Measurements from ENCODE around the gene BCL2L12. TPM values are rescaled to one million over a fixed set of nuclear protein-coding genes. Genes with fewer than 3 reads are reported as not detected.

BCL2L12 gene
- total and polyA plus RNA-seq, 2 donors (not counting 1 experiment from before 2014, with no cell fraction given): 19.9 to 22.1 TPM

DNA sequence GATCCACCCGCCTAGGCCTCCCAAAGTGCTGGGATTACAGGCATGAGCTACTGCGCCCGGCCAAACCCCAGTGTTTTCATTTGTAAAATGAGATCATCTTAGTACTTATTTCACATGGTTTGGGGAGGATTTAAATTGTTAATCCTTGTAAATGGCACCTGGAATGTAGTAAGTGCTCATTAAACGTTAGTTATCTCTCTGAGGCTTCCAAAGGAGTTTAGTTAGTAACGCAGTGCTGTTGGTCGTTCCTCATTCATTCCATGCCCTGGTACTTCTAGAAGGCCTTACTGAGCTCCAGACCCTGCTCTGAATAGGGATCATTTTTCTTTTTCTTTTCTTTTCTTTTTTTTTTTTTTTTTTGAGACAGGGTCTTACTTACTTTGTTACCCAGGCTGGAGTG is 30.4 kb downstream of the BCL2L12 start:
- Mint-ChIP-seq H3K9me3 (ENCODE audit: insufficient read depth) (no peaks in the 10 kb centered on the region), H3K4me3 (no peak overlapping the region), H3K27ac (no peak overlapping the region), H3K27me3 (peaks cover 21% of the 10 kb centered on the region), H3K4me1 (peaks cover 6% of the 10 kb centered on the region)
- POLR2A ChIA-PET: no interaction called here
- Histone ChIP-seq H3K9me3 (ENCODE audit: control extremely low read depth in 1 of 3, control insufficient read depth in 2 of 3, insufficient read depth in 1 of 3, low read length in 2 of 3) (no peaks in the 10 kb centered on the region), H3K4me1 (ENCODE audit: control insufficient read depth in 2 of 2, insufficient read depth in 2 of 2, low read length in 2 of 2) (peaks cover 7 to 8% of the 10 kb centered on the region in 2 donors), H2AFZ (ENCODE audit: insufficient read depth, low read depth, low read length, poor library complexity, severe bottlenecking) (no peak overlapping the region), H3K9ac (ENCODE audit: low read length) (no peak overlapping the region), H4K20me1 (ENCODE audit: control insufficient read depth, insufficient read depth, low read length, poor library complexity, severe bottlenecking) (no peaks in the 10 kb centered on the region), H3K27me3 (replicated peaks in 1 of 4; ENCODE audit: control extremely low read depth in 1 of 4, control insufficient read depth in 3 of 4, insufficient read depth in 4 of 4, low read length in 3 of 4) (peaks cover 0 to 17% (median 5%) of the 10 kb centered on the region in 4 experiments), H3K4me2 (replicated peaks; ENCODE audit: low read depth, low read length, poor library complexity, severe bottlenecking) (no peak overlapping the region), H3K36me3 (replicated peaks in 1 of 2; ENCODE audit: control extremely low read depth in 1 of 2, control insufficient read depth in 1 of 2, extremely low read depth in 1 of 2, insufficient read depth in 2 of 2, low read length in 1 of 2) (no peaks in the 10 kb centered on the region), H3K79me2 (ENCODE audit: control insufficient read depth, insufficient read depth, low read length) (no peaks in the 10 kb centered on the region), H3K27ac (ENCODE audit: low read length in 2 of 2) (no peak overlapping the region), H3K4me3 (ENCODE audit: control extremely low read depth in 1 of 5, extremely low read depth in 1 of 5, insufficient read depth in 1 of 5, low read depth in 2 of 5, low read length in 4 of 5) (no peak overlapping the region)
- DNase-seq (no peak), ATAC-seq (ENCODE audit: low read depth) (no peak)
- TF ChIP-seq, protein P1, sequence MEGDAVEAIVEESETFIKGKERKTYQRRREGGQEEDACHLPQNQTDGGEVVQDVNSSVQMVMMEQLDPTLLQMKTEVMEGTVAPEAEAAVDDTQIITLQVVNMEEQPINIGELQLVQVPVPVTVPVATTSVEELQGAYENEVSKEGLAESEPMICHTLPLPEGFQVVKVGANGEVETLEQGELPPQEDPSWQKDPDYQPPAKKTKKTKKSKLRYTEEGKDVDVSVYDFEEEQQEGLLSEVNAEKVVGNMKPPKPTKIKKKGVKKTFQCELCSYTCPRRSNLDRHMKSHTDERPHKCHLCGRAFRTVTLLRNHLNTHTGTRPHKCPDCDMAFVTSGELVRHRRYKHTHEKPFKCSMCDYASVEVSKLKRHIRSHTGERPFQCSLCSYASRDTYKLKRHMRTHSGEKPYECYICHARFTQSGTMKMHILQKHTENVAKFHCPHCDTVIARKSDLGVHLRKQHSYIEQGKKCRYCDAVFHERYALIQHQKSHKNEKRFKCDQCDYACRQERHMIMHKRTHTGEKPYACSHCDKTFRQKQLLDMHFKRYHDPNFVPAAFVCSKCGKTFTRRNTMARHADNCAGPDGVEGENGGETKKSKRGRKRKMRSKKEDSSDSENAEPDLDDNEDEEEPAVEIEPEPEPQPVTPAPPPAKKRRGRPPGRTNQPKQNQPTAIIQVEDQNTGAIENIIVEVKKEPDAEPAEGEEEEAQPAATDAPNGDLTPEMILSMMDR (IDR thresholded peaks at IDR 0.05): no peak
- TF ChIP-seq EZH2 (IDR thresholded peaks at IDR 0.05; ENCODE audit: borderline replicate concordance, insufficient read depth, low read depth, low read length, poor library complexity, severe bottlenecking): no peak
- CTCF ChIA-PET: no interaction called here
- WGBS (ENCODE audit: insufficient coverage): 100% methylated on average over 1 of the region's 6 CpGs
- intact Hi-C loops (cut with micrococcal nuclease): no loop called here

DNA sequence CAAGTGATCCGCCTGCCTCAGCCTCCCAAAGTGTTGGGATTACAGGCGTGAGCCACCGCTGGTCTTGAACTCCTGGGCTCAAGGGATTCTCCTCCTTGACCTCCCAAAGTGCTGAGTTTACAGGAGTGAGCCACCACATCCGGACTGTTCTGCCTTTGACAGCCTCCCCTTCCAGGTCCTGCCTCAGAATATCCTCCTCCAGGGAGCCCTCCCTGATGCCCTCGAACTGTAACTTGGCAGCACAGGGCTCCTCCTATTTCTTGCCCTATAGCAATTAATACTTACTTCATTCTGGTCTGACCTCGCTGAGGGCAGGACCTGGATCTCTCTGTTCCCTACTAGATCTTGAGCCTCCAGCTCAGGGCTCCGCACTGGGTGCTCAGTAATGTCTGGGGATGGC is 31.1 kb downstream of the BCL2L12 start:
- Histone ChIP-seq H3K36me3 (replicated peaks in 1 of 2; ENCODE audit: control extremely low read depth in 1 of 2, control insufficient read depth in 1 of 2, extremely low read depth in 1 of 2, insufficient read depth in 2 of 2, low read length in 1 of 2) (no peaks in the 10 kb centered on the region), H3K9ac (ENCODE audit: low read length) (no peak overlapping the region), H3K4me3 (ENCODE audit: control extremely low read depth in 1 of 5, extremely low read depth in 1 of 5, insufficient read depth in 1 of 5, low read depth in 2 of 5, low read length in 4 of 5) (no peak overlapping the region), H3K27ac (ENCODE audit: low read length in 2 of 2) (no peak overlapping the region), H4K20me1 (ENCODE audit: control insufficient read depth, insufficient read depth, low read length, poor library complexity, severe bottlenecking) (no peaks in the 10 kb centered on the region), H3K4me2 (replicated peaks; ENCODE audit: low read depth, low read length, poor library complexity, severe bottlenecking) (no peak overlapping the region), H3K27me3 (replicated peaks in 1 of 4; ENCODE audit: control extremely low read depth in 1 of 4, control insufficient read depth in 3 of 4, insufficient read depth in 4 of 4, low read length in 3 of 4) (peaks cover 0 to 10% (median 2%) of the 10 kb centered on the region in 4 experiments), H3K79me2 (ENCODE audit: control insufficient read depth, insufficient read depth, low read length) (no peaks in the 10 kb centered on the region), H2AFZ (ENCODE audit: insufficient read depth, low read depth, low read length, poor library complexity, severe bottlenecking) (no peak overlapping the region), H3K4me1 (ENCODE audit: control insufficient read depth in 2 of 2, insufficient read depth in 2 of 2, low read length in 2 of 2) (peaks cover 0 to under 1% of the 10 kb centered on the region in 2 donors), H3K9me3 (ENCODE audit: control extremely low read depth in 1 of 3, control insufficient read depth in 2 of 3, insufficient read depth in 1 of 3, low read length in 2 of 3) (no peaks in the 10 kb centered on the region)
- Mint-ChIP-seq H3K27me3 (peaks cover 15% of the 10 kb centered on the region), H3K4me3 (no peak overlapping the region), H3K9me3 (ENCODE audit: insufficient read depth) (no peaks in the 10 kb centered on the region), H3K27ac (no peak overlapping the region), H3K4me1 (no peaks in the 10 kb centered on the region)
- CTCF ChIA-PET: no interaction called here
- no peak for ATAC-seq (ENCODE audit: low read depth)
- 91% methylated on average over 7 of the region's 7 CpGs for WGBS (ENCODE audit: insufficient coverage)
- TF ChIP-seq EZH2 (IDR thresholded peaks at IDR 0.05; ENCODE audit: borderline replicate concordance, insufficient read depth, low read depth, low read length, poor library complexity, severe bottlenecking): no peak
- TF ChIP-seq, protein P1 (IDR thresholded peaks at IDR 0.05): no peak
- DNase-seq: no peak
- POLR2A ChIA-PET: no interaction called here
- intact Hi-C loops (cut with micrococcal nuclease): no loop called here

All from B cell (primary cell).